ENCODE results near the gene PRDM16.

GRCh38 chr1:3195480-3195815 lies 126.4 kb downstream of the PRDM16 start:
- TF ChIP-seq CTCF (IDR thresholded peaks at IDR 0.05) = no peak
- TF ChIP-seq POLR2A (IDR thresholded peaks at IDR 0.05) = no peak

All from thyroid gland (tissue), 4 donors.